B cell (primary cell): ENCODE data around the gene NDOR1.

Experiments used
- EZH2 ChIP-seq: IDR thresholded peaks from 2 replicates; pipeline ENCODE4 v1.6.1; 2012; ENCODE audit warnings: borderline replicate concordance, low read depth, mild to moderate bottlenecking, moderate library complexity, low read length; ENCODE audit not compliant: insufficient read depth, poor library complexity, severe bottlenecking
- TF ChIP-seq, protein P1 (sequence below): fragments of 200-600 bp; IDR thresholded peaks from one replicate; pipeline ENCODE4 v1.8.0; 2022; ENCODE audit warnings: antibody characterized with exemption, mild to moderate bottlenecking

DNA sequence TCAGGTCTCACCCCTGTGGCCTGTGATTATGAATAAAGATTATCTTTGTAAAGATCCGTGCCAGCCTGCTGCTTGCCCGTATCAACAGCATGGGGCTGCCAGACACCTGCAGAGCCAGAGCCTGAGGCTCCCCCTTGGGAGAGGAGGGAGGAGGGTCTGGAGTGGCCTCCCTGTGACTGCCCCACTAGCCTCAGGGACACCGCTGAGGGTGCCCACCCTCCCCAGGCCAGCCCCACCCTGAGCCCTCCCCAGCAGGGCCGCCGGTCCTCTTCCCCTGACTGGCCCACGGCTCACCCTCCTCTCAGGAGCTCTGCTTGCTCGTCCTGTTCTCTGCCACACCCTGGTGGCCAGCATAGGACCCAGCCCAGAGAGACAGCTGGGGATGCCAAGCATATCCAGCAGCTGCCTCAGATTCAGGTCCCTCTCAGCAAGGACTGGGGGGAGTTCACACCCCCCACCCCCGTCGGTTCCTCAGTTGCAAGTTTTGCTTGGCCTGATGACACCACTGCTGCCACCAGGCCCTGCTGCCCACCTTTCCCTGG is 15.1 kb upstream of the NDOR1 start:
- TF ChIP-seq, protein P1, sequence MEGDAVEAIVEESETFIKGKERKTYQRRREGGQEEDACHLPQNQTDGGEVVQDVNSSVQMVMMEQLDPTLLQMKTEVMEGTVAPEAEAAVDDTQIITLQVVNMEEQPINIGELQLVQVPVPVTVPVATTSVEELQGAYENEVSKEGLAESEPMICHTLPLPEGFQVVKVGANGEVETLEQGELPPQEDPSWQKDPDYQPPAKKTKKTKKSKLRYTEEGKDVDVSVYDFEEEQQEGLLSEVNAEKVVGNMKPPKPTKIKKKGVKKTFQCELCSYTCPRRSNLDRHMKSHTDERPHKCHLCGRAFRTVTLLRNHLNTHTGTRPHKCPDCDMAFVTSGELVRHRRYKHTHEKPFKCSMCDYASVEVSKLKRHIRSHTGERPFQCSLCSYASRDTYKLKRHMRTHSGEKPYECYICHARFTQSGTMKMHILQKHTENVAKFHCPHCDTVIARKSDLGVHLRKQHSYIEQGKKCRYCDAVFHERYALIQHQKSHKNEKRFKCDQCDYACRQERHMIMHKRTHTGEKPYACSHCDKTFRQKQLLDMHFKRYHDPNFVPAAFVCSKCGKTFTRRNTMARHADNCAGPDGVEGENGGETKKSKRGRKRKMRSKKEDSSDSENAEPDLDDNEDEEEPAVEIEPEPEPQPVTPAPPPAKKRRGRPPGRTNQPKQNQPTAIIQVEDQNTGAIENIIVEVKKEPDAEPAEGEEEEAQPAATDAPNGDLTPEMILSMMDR, result no peak
- TF ChIP-seq EZH2, result no peak
